GM12874 (cell line): ENCODE data around the gene ZFHX3.

Experiments
- TF ChIP-seq, protein P1 (sequence below): IDR thresholded peaks from 2 replicates; pipeline ENCODE4 v1.5.1; 2011; ENCODE audit warnings: low read depth, mild to moderate bottlenecking, control low read depth, low read length, moderate library complexity; ENCODE audit not compliant: insufficient read depth

Gene ZFHX3

GRCh38 chr16:72836181-72836580 is 211.7 kb downstream of the ZFHX3 start:
- TF ChIP-seq, protein P1, sequence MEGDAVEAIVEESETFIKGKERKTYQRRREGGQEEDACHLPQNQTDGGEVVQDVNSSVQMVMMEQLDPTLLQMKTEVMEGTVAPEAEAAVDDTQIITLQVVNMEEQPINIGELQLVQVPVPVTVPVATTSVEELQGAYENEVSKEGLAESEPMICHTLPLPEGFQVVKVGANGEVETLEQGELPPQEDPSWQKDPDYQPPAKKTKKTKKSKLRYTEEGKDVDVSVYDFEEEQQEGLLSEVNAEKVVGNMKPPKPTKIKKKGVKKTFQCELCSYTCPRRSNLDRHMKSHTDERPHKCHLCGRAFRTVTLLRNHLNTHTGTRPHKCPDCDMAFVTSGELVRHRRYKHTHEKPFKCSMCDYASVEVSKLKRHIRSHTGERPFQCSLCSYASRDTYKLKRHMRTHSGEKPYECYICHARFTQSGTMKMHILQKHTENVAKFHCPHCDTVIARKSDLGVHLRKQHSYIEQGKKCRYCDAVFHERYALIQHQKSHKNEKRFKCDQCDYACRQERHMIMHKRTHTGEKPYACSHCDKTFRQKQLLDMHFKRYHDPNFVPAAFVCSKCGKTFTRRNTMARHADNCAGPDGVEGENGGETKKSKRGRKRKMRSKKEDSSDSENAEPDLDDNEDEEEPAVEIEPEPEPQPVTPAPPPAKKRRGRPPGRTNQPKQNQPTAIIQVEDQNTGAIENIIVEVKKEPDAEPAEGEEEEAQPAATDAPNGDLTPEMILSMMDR: no peak

DNA sequence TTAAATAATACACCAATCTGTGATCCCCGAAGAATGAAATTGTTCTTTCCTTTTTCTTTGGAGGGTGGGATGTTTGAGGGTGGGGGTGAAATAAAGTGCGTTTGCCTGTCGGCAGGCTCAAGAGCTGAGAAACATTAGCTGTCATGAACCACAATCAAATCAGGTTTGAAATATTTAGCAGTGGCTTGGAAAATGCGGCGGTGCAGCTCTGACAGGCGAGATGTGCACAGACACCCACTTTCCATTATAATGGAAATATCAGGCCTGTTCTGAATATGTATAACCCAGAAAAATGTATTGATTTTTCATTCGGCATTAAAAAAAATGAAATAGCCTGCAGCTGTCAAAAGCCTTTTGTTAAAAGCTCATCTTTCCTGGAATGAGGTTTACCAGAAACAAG is 212.8 kb downstream of the ZFHX3 start:
- TF ChIP-seq, protein P1: no peak

GRCh38 chr16:72834499-72834898 is 213.4 kb downstream of the ZFHX3 start:
- TF ChIP-seq, protein P1: no peak

- TF ChIP-seq, protein P1: no peak
These were observed 214.0 kb downstream of the ZFHX3 start for GRCh38 chr16:72833969-72834368.

GRCh38 chr16:72833482-72833881 is 214.4 kb downstream of the ZFHX3 start:
- TF ChIP-seq, protein P1: no peak

DNA sequence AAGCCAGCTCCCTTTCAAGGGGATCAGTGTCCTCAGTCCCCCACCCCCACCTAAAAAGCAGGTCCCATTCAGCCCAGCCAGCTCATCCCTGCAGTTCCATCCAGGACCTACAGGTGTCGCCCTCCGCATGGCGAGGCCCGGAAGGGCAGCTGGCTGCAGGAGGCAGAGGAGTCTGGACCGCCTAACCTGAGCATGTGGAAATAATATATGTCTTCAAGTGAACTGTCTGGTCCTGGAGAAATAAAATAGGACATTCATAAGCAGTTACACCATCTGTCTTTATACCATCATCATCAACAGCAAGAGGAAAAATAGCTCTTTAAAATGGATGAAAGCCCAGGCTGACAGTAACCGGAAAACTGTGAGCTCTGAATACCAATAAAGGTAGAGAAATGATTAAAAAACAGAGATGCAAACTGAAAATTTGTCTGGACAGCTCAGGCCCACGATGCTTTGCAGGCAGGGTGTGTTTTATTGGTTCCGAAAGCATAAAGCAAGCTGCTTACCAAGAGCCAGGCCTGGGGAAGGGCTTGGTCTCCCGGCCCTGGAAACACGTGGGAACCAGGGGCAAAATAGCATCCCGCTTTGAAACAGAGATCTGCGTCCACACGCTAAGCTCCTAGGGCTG is 215.2 kb downstream of the ZFHX3 start:
- TF ChIP-seq, protein P1: peak; percentile 97

DNA sequence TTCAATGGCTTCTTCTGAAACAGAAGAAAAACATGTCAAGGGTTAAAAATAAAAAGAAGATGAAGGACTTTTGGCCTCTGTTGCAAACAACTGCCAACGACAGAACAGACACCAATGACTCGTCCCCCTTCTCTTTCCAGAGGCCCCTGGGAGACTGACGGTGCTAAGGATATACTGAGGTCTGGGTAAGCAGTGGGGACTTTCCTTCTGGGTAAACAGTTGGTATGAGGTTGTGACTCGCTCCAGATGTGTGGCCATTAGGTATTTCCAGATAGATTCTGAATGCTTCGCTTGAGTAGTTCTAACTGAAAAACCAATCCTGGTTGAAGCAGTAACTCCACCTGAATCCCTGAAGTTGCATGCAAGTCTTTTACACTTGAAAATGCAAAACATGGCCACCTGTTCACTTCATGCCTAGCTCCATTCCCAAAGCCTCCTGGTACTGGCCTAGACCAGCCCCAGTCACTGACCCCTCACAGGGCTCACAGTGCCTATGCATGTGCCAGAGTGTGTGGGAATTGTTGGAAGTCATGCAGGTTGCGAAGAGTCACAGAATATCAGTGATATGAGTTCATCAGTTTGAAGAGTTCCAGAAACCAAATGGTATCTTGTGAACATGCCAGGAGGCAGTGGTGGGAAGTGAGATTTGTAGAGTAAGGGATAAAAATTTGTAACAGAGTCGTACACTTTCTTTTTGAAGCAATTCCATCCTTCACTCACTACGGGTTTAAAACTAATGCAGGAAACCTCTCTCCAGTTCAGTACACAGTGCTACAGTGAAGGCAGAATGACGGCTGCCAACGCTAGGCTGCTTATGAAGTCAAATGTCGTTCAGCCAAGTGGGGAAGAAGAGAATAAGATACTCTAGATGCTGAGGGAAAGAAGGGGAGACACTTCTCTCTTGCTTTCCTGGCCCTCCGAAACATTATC is 217.8 kb downstream of the ZFHX3 start:
- TF ChIP-seq, protein P1: no peak
